GM12878 (cell line): ENCODE measurements around the gene PRR5. TPM values are rescaled to one million over a fixed set of nuclear protein-coding genes. Genes with fewer than 3 reads are reported as not detected.

Experiments used
- HDAC6 ChIP-seq: fragments of 200-600 bp; sonication (generic); IDR thresholded peaks from one replicate; pipeline ENCODE4 v1.8.0; 2017; ENCODE audit warnings: antibody characterized with exemption; ENCODE audit not compliant: unreplicated experiment
- TCF7 ChIP-seq: IDR thresholded peaks from 2 replicates; pipeline ENCODE4 v1.6.1; 2014; ENCODE audit warnings: antibody characterized with exemption, borderline replicate concordance
- polyA plus RNA-seq, 11 experiments: library from polyadenylated mRNA; depleted of rRNA in 4 of 11; unstranded in 6 of 11; stranded (reverse) in 5 of 11; fragments of >200 nt; fragmentation: Nextera tagmentation in 4 of 11; fragmentation: Illumina TruSeq in 1 of 11; extraction: Ambion mirVana in 4 of 11; extraction: Trizol in 1 of 11; gene quantifications; 1 replicate in 1 of 11; 2 replicates in 10 of 11; pipeline versions ENCODE4 v1.2.1 to v1.2.3, GENCODE V29; 2011 to 2016; ENCODE audit warnings: inconsistent platforms in 2 of 11, missing spikeins in 2 of 11, low read depth in 1 of 11
- total RNA-seq, 4 experiments: library from RNA; depleted of rRNA in 3 of 4; stranded (reverse); fragments of >200 nt in 3 of 4; fragmentation: Illumina TruSeq in 1 of 4; extraction: Trizol in 1 of 4; gene quantifications; 2 replicates each; pipeline versions ENCODE4 v1.2.1 to v1.2.3, GENCODE V29; 2013 to 2021
- TF ChIP-seq, protein P1 (sequence below): fragments of 450-650 bp; IDR thresholded peaks from 2 replicates; pipeline ENCODE4 v1.6.1; 2017; ENCODE audit warnings: antibody characterized with exemption, mild to moderate bottlenecking, moderate library complexity
- TF ChIP-seq, protein P2 (sequence below): fragments of 450-650 bp; formaldehyde crosslinking; IDR thresholded peaks from 2 replicates; pipeline ENCODE4 v1.4.0; 2022; ENCODE audit warnings: mild to moderate bottlenecking, moderate library complexity

PRR5 gene
- total and polyA plus RNA-seq, 10 of the 15 experiments (the other 5 are each of a cell fraction or from before 2014, with no cell fraction given) = 0.03 to 9.4 (median 1.5) TPM

DNA sequence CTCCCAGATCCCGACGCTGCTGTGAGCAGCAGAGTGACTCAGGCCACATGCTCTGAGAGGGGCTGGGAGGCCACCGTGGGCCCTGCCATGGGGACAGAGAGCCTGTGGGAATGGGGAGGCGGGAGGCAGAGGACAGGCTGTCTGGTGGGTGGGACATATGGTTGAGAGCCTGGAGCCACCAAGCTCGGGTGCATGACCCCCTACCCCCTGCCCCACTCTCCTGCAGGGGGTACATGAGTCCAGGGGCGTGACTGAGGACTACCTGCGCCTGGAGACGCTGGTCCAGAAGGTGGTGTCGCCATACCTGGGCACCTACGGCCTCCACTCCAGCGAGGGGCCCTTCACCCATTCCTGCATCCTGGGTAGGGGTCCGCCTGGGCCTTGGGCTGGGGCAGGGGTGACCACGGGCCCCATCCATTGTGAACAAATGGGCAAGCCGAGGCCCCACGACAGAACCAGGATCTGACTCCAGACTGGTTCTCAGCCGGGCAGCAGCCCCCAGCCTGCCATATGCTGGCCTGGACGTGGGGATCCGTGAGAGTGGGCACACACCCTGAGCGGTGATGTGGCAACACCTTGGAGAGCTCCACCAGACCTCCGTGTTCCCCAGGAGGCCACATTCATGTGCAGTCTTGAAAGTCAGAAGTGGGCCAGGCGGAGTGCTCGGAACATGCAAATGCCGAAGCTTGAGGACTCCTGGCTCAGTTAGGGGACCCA lies 33.0 kb downstream of the PRR5 start (continued):
- TF ChIP-seq, protein P1, sequence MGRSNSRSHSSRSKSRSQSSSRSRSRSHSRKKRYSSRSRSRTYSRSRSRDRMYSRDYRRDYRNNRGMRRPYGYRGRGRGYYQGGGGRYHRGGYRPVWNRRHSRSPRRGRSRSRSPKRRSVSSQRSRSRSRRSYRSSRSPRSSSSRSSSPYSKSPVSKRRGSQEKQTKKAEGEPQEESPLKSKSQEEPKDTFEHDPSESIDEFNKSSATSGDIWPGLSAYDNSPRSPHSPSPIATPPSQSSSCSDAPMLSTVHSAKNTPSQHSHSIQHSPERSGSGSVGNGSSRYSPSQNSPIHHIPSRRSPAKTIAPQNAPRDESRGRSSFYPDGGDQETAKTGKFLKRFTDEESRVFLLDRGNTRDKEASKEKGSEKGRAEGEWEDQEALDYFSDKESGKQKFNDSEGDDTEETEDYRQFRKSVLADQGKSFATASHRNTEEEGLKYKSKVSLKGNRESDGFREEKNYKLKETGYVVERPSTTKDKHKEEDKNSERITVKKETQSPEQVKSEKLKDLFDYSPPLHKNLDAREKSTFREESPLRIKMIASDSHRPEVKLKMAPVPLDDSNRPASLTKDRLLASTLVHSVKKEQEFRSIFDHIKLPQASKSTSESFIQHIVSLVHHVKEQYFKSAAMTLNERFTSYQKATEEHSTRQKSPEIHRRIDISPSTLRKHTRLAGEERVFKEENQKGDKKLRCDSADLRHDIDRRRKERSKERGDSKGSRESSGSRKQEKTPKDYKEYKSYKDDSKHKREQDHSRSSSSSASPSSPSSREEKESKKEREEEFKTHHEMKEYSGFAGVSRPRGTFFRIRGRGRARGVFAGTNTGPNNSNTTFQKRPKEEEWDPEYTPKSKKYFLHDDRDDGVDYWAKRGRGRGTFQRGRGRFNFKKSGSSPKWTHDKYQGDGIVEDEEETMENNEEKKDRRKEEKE = no peak
- TF ChIP-seq, protein P2, sequence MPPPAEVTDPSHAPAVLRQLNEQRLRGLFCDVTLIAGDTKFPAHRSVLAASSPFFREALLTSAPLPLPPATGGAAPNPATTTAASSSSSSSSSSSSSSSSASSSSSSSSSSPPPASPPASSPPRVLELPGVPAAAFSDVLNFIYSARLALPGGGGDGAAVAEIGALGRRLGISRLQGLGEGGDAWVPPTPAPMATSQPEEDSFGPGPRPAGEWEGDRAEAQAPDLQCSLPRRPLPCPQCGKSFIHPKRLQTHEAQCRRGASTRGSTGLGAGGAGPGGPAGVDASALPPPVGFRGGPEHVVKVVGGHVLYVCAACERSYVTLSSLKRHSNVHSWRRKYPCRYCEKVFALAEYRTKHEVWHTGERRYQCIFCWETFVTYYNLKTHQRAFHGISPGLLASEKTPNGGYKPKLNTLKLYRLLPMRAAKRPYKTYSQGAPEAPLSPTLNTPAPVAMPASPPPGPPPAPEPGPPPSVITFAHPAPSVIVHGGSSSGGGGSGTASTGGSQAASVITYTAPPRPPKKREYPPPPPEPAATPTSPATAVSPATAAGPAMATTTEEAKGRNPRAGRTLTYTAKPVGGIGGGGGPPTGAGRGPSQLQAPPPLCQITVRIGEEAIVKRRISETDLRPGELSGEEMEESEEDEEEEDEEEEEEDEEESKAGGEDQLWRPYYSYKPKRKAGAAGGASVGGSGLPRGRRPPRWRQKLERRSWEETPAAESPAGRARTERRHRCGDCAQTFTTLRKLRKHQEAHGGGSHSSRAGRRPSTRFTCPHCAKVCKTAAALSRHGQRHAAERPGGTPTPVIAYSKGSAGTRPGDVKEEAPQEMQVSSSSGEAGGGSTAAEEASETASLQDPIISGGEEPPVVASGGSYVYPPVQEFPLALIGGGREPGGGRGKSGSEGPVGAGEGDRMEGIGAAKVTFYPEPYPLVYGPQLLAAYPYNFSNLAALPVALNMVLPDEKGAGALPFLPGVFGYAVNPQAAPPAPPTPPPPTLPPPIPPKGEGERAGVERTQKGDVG = no peak
- TF ChIP-seq TCF7 (no peak), HDAC6 (no peak)
